ENCODE measurements around the gene MRI1. TPM values are rescaled to one million over a fixed set of nuclear protein-coding genes. Genes with fewer than 3 reads are reported as not detected.
"Not testable (repeated sequence)": the region's sequence is repeated elsewhere in the genome, so short reads cannot be mapped to it uniquely, and the experiment has no call there.

Gene MRI1
- polyA plus RNA-seq, 3 donors = 3.8 to 48.9 (median 4.4) TPM

- H3K4me3 ChIP-seq (replicated peaks in 1 of 3; ENCODE audit: low read depth in 2 of 3, low read length in 3 of 3) = peak overlapping the region in 1 of 3 experiments; percentile 64
- peaks cover 0 to 4% (median 0%) of the 10 kb centered on the region in 3 donors for H3K27me3 Mint-ChIP-seq (ENCODE audit: low read depth in 3 of 3)
- peaks cover 45% of the 10 kb centered on the region for H3K4me1 Mint-ChIP-seq
- no peaks in the 10 kb centered on the region for H3K36me3 Mint-ChIP-seq
- WGBS (ENCODE audit: insufficient coverage) = 0% methylated on average over 4 of the region's 8 CpGs
- no peaks in the 10 kb centered on the region for H4K20me1 ChIP-seq (ENCODE audit: insufficient read depth, low read length)
- H3K4me2 ChIP-seq (replicated peaks; ENCODE audit: extremely low read depth, low read length, poor library complexity, severe bottlenecking) = peak overlapping the region; percentile 66
- no peaks in the 10 kb centered on the region for H3K79me2 ChIP-seq (ENCODE audit: insufficient read depth, low read length)
- peaks cover 0 to 5% (median 0%) of the 10 kb centered on the region in 7 donors for H3K9me3 Mint-ChIP-seq
- peak overlapping the region; percentile 21 for H3K9ac ChIP-seq (ENCODE audit: insufficient read depth, low read length, poor library complexity, severe bottlenecking)
- H3K4me1 ChIP-seq (ENCODE audit: control insufficient read depth in 1 of 2, insufficient read depth in 2 of 2, low read length in 2 of 2) = peaks cover 42 to 50% of the 10 kb centered on the region in 2 donors
- H3K27ac ChIP-seq (ENCODE audit: low read depth in 1 of 2, low read length in 2 of 2) = peak overlapping the region; percentile 62 to 72
- no peaks in the 10 kb centered on the region for H3K36me3 ChIP-seq (replicated peaks in 1 of 2; ENCODE audit: control insufficient read depth in 1 of 2, insufficient read depth in 2 of 2, low read length in 2 of 2)
- H3K27ac Mint-ChIP-seq = peak overlapping the region; percentile 80 to 93 (median 90)
- peak overlapping the region; percentile 65 for H2AFZ ChIP-seq (ENCODE audit: insufficient read depth, low read depth, low read length, poor library complexity, severe bottlenecking)
- intact Hi-C loops (cut with micrococcal nuclease) = loop anchor here (5.0 kb wide), 2 partner anchors 43 to 73 kb away; no protein-coding TSS in a partner anchor
- no peak for TF ChIP-seq CTCF (IDR thresholded peaks at IDR 0.05)
- H3K9me3 ChIP-seq (replicated peaks in 1 of 2; ENCODE audit: control insufficient read depth in 1 of 2, insufficient read depth in 1 of 2, low read length in 2 of 2) = no peaks in the 10 kb centered on the region
- peak overlapping the region; percentile 54 to 82 for H3K4me3 Mint-ChIP-seq
- peak; percentile 30 to 65 (median 41) for DNase-seq
- no peaks in the 10 kb centered on the region for H3K27me3 ChIP-seq (ENCODE audit: control insufficient read depth in 2 of 2, insufficient read depth in 2 of 2, low read length in 2 of 2)
These were observed 24.7 kb downstream of the MRI1 start for GRCh38 chr19:13788991-13789390.

GRCh38 chr19:13790354-13790753, 26.0 kb downstream of the MRI1 start:
- no peaks in the 10 kb centered on the region for H4K20me1 ChIP-seq (ENCODE audit: insufficient read depth, low read length)
- Mint-ChIP-seq H3K36me3 (no peaks in the 10 kb centered on the region), H3K4me3 (no peak overlapping the region), H3K4me1 (peaks cover 45% of the 10 kb centered on the region), H3K9me3 (peaks cover 0 to 5% (median 0%) of the 10 kb centered on the region in 7 donors), H3K27me3 (ENCODE audit: low read depth in 3 of 3) (peaks cover 0 to 4% (median 0%) of the 10 kb centered on the region in 3 donors), H3K27ac (peak overlapping the region; percentile 80 to 97 (median 95))
- no peak overlapping the region for H2AFZ ChIP-seq (ENCODE audit: insufficient read depth, low read depth, low read length, poor library complexity, severe bottlenecking)
- WGBS (ENCODE audit: insufficient coverage) = 22% methylated on average over 6 of the region's 8 CpGs
- H3K4me3 ChIP-seq (replicated peaks in 1 of 3; ENCODE audit: low read depth in 2 of 3, low read length in 3 of 3) = no peak overlapping the region
- no peaks in the 10 kb centered on the region for H3K79me2 ChIP-seq (ENCODE audit: insufficient read depth, low read length)
- no peaks in the 10 kb centered on the region for H3K36me3 ChIP-seq (replicated peaks in 1 of 2; ENCODE audit: control insufficient read depth in 1 of 2, insufficient read depth in 2 of 2, low read length in 2 of 2)
- H3K4me1 ChIP-seq (ENCODE audit: control insufficient read depth in 1 of 2, insufficient read depth in 2 of 2, low read length in 2 of 2) = peaks cover 46 to 49% of the 10 kb centered on the region in 2 donors
- no peaks in the 10 kb centered on the region for H3K27me3 ChIP-seq (ENCODE audit: control insufficient read depth in 2 of 2, insufficient read depth in 2 of 2, low read length in 2 of 2)
- H3K4me2 ChIP-seq (replicated peaks; ENCODE audit: extremely low read depth, low read length, poor library complexity, severe bottlenecking) = no peak overlapping the region
- DNase-seq = peak; percentile 69 to 85 (median 76)
- H3K9me3 ChIP-seq (replicated peaks in 1 of 2; ENCODE audit: control insufficient read depth in 1 of 2, insufficient read depth in 1 of 2, low read length in 2 of 2) = no peaks in the 10 kb centered on the region
- peak overlapping the region; percentile 49 to 66 for H3K27ac ChIP-seq (ENCODE audit: low read depth in 1 of 2, low read length in 2 of 2)
- H3K9ac ChIP-seq (ENCODE audit: insufficient read depth, low read length, poor library complexity, severe bottlenecking) = peak overlapping the region; percentile 13
- no peak for TF ChIP-seq CTCF (IDR thresholded peaks at IDR 0.05)
- intact Hi-C loops (cut with micrococcal nuclease) = no loop called here

DNA sequence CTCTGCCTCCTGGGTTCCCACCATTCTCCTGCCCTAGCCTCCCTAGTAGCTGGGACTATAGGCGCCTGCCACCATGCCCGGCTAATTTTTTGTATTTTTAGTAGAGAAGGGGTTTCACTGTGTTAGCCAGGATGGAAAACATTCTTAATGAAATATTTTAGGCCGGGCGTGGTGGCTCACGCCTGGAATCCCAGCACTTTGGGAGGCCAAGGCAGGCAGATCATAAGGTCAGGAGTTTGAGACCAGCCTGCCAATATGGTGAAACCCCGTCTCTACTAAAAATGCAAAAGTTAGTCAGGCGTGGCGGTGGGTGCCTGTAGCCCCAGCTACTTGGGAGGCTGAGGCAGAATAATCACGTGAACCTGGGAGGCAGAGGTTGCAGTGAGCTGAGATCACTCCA, 29.0 kb downstream of the MRI1 start:
- H3K4me2 ChIP-seq (replicated peaks; ENCODE audit: extremely low read depth, low read length, poor library complexity, severe bottlenecking); H3K27me3 ChIP-seq (ENCODE audit: control insufficient read depth in 2 of 2, insufficient read depth in 2 of 2, low read length in 2 of 2); H4K20me1 ChIP-seq (ENCODE audit: insufficient read depth, low read length); intact Hi-C loops (cut with micrococcal nuclease); H3K36me3 Mint-ChIP-seq; H2AFZ ChIP-seq (ENCODE audit: insufficient read depth, low read depth, low read length, poor library complexity, severe bottlenecking); H3K9ac ChIP-seq (ENCODE audit: insufficient read depth, low read length, poor library complexity, severe bottlenecking); H3K27ac Mint-ChIP-seq; DNase-seq; H3K79me2 ChIP-seq (ENCODE audit: insufficient read depth, low read length); H3K36me3 ChIP-seq (replicated peaks in 1 of 2; ENCODE audit: control insufficient read depth in 1 of 2, insufficient read depth in 2 of 2, low read length in 2 of 2); H3K4me3 Mint-ChIP-seq; H3K9me3 Mint-ChIP-seq; H3K9me3 ChIP-seq (replicated peaks in 1 of 2; ENCODE audit: control insufficient read depth in 1 of 2, insufficient read depth in 1 of 2, low read length in 2 of 2); H3K4me3 ChIP-seq (replicated peaks in 1 of 3; ENCODE audit: low read depth in 2 of 3, low read length in 3 of 3); H3K27ac ChIP-seq (ENCODE audit: low read depth in 1 of 2, low read length in 2 of 2); H3K27me3 Mint-ChIP-seq (ENCODE audit: low read depth in 3 of 3): not testable (repeated sequence)
- peaks cover 48 to 50% of the 10 kb centered on the region in 2 donors for H3K4me1 ChIP-seq (ENCODE audit: control insufficient read depth in 1 of 2, insufficient read depth in 2 of 2, low read length in 2 of 2)
- 99% methylated on average over 5 of the region's 9 CpGs for WGBS (ENCODE audit: insufficient coverage)
- H3K4me1 Mint-ChIP-seq = peaks cover 49% of the 10 kb centered on the region
